Measurements from ENCODE around the gene ZBTB5.
A peak's percentile ranks its signal among the peaks of the same experiment; 100 is the strongest.
"Not testable (repeated sequence)": the region's sequence is repeated elsewhere in the genome, so short reads cannot be mapped to it uniquely, and the experiment has no call there.

ZBTB5 gene

GRCh38 chr9:37465249-37466036 lies at the start of gene ZBTB5:
Gene ZBTB5 (minus strand): TSS chr9:37465450. CDS start chr9:37442551, 22,899 bp downstream.
- TF ChIP-seq EZH2 (IDR thresholded peaks at IDR 0.05; ENCODE audit: borderline replicate concordance, low read depth, low read length, severe bottlenecking): no peak
- TF ChIP-seq, protein P1, sequence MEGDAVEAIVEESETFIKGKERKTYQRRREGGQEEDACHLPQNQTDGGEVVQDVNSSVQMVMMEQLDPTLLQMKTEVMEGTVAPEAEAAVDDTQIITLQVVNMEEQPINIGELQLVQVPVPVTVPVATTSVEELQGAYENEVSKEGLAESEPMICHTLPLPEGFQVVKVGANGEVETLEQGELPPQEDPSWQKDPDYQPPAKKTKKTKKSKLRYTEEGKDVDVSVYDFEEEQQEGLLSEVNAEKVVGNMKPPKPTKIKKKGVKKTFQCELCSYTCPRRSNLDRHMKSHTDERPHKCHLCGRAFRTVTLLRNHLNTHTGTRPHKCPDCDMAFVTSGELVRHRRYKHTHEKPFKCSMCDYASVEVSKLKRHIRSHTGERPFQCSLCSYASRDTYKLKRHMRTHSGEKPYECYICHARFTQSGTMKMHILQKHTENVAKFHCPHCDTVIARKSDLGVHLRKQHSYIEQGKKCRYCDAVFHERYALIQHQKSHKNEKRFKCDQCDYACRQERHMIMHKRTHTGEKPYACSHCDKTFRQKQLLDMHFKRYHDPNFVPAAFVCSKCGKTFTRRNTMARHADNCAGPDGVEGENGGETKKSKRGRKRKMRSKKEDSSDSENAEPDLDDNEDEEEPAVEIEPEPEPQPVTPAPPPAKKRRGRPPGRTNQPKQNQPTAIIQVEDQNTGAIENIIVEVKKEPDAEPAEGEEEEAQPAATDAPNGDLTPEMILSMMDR (IDR thresholded peaks at IDR 0.05; ENCODE audit: borderline replicate concordance, extremely low read depth, low read length, poor library complexity, severe bottlenecking): no peak
- Histone ChIP-seq H3K27me3 (ENCODE audit: insufficient read depth, low read length, poor library complexity) (no peaks in the 10 kb centered on the region), H3K79me2 (ENCODE audit: insufficient read depth, low read length) (peaks cover 46% of the 10 kb centered on the region), H4K20me1 (ENCODE audit: insufficient read depth, low read length) (peaks cover 7% of the 10 kb centered on the region; the same call in 1 of the 2 replicates), H2AFZ (ENCODE audit: low read depth, low read length) (peak within 1 kb of the TSS; percentile 98), H3K9ac (ENCODE audit: low read depth, low read length) (peak within 1 kb of the TSS; percentile 93), H3K4me3 (ENCODE audit: low read depth in 1 of 2, low read length in 2 of 2) (peak within 1 kb of the TSS; percentile 68 to 85), H3K4me2 (ENCODE audit: insufficient read depth, low read length) (peak within 1 kb of the TSS; percentile 99), H3K27ac (ENCODE audit: low read length) (peak within 1 kb of the TSS; percentile 93), H3K9me3 (ENCODE audit: insufficient read depth, low read length, severe bottlenecking) (no peaks in the 10 kb centered on the region), H3K36me3 (ENCODE audit: insufficient read depth, low read length) (no peaks in the 10 kb centered on the region; the same call in 1 of the 2 replicates), H3K4me1 (ENCODE audit: insufficient read depth, low read length) (peaks cover 39% of the 10 kb centered on the region)
- DNase-seq (peak; percentile 97), ATAC-seq (ENCODE audit: insufficient read depth, low read depth) (peak; percentile 83)

DNA sequence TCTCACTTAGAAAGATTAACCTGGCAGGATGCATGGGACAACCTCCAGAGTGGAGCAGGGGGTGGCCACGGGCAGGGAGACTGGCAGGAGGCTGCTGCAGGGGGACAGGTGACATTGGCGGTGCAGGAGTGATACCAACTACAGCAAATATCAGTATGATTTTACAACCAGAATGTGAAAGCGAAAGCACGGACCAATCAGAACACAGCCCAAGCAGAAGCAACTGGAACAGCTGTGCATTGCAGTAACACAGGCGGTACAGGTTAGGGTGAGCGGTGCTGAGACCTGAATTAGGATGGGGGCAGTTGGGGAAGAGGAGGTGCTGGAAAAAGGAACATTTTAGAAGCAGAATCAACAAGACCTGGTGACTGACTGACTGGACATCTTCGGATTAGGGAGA lies 49.7 kb upstream of the ZBTB5 start:
- H3K4me2 ChIP-seq (ENCODE audit: insufficient read depth, low read length): no peak overlapping the region
- no peaks in the 10 kb centered on the region for H3K9me3 ChIP-seq (ENCODE audit: insufficient read depth, low read length, severe bottlenecking)
- H4K20me1 ChIP-seq (ENCODE audit: insufficient read depth, low read length): no peaks in the 10 kb centered on the region
- no peaks in the 10 kb centered on the region for H3K4me1 ChIP-seq (ENCODE audit: insufficient read depth, low read length)
- DNase-seq (no peak), ATAC-seq (ENCODE audit: insufficient read depth, low read depth) (peak; percentile 58; the same call in 2 of the 3 replicates)
- no peak overlapping the region for H3K4me3 ChIP-seq (ENCODE audit: low read depth in 1 of 2, low read length in 2 of 2)
- no peaks in the 10 kb centered on the region for H3K79me2 ChIP-seq (ENCODE audit: insufficient read depth, low read length)
- no peaks in the 10 kb centered on the region for H3K27me3 ChIP-seq (ENCODE audit: insufficient read depth, low read length, poor library complexity)
- H3K9ac ChIP-seq (ENCODE audit: low read depth, low read length): no peak overlapping the region
- no peak overlapping the region for H3K27ac ChIP-seq (ENCODE audit: low read length)
- peaks cover 4% of the 10 kb centered on the region for H3K36me3 ChIP-seq (ENCODE audit: insufficient read depth, low read length)
- no peak for TF ChIP-seq EZH2 (IDR thresholded peaks at IDR 0.05; ENCODE audit: borderline replicate concordance, low read depth, low read length, severe bottlenecking)
- TF ChIP-seq, protein P1 (IDR thresholded peaks at IDR 0.05; ENCODE audit: borderline replicate concordance, extremely low read depth, low read length, poor library complexity, severe bottlenecking): no peak
- H2AFZ ChIP-seq (ENCODE audit: low read depth, low read length): no peak overlapping the region

DNA sequence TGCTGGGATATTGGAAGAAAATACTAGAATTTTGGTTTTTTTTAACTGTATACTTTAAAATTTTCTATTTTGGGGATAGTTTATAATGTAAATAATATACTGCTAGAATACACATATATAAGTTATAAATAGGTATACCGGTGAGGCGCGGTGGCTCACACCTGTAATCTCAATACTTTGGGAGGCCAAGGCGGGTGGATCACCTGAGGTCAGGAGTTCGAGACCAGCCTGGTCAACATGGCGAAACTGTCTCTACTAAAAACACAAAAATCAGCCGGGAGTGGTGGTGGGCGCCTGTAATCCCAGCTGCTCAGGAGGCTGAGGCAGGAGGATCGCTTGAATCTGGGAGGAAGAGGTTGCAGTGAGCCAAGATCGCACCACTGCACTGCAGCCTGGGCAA lies 49.2 kb upstream of the ZBTB5 start:
- H3K27me3 ChIP-seq (ENCODE audit: insufficient read depth, low read length, poor library complexity); H4K20me1 ChIP-seq (ENCODE audit: insufficient read depth, low read length); H3K9me3 ChIP-seq (ENCODE audit: insufficient read depth, low read length, severe bottlenecking); H3K4me3 ChIP-seq (ENCODE audit: low read depth in 1 of 2, low read length in 2 of 2); DNase-seq; H3K4me2 ChIP-seq (ENCODE audit: insufficient read depth, low read length); ATAC-seq (ENCODE audit: insufficient read depth, low read depth); H3K4me1 ChIP-seq (ENCODE audit: insufficient read depth, low read length); H3K27ac ChIP-seq (ENCODE audit: low read length); H2AFZ ChIP-seq (ENCODE audit: low read depth, low read length); H3K79me2 ChIP-seq (ENCODE audit: insufficient read depth, low read length); H3K36me3 ChIP-seq (ENCODE audit: insufficient read depth, low read length); H3K9ac ChIP-seq (ENCODE audit: low read depth, low read length): not testable (repeated sequence)

- TF ChIP-seq, protein P1 (IDR thresholded peaks at IDR 0.05; ENCODE audit: borderline replicate concordance, extremely low read depth, low read length, poor library complexity, severe bottlenecking): no peak
- no peak for TF ChIP-seq EZH2 (IDR thresholded peaks at IDR 0.05; ENCODE audit: borderline replicate concordance, low read depth, low read length, severe bottlenecking)
- no peaks in the 10 kb centered on the region for H4K20me1 ChIP-seq (ENCODE audit: insufficient read depth, low read length)
- H3K79me2 ChIP-seq (ENCODE audit: insufficient read depth, low read length): no peaks in the 10 kb centered on the region
- no peak for DNase-seq
- H3K4me1 ChIP-seq (ENCODE audit: insufficient read depth, low read length): no peaks in the 10 kb centered on the region
- H3K4me3 ChIP-seq (ENCODE audit: low read depth in 1 of 2, low read length in 2 of 2): no peak overlapping the region
- no peak overlapping the region for H3K27ac ChIP-seq (ENCODE audit: low read length)
- peaks cover 23% of the 10 kb centered on the region for H3K36me3 ChIP-seq (ENCODE audit: insufficient read depth, low read length)
- H3K9me3 ChIP-seq (ENCODE audit: insufficient read depth, low read length, severe bottlenecking): no peaks in the 10 kb centered on the region
- H3K4me2 ChIP-seq (ENCODE audit: insufficient read depth, low read length): no peak overlapping the region
- H3K9ac ChIP-seq (ENCODE audit: low read depth, low read length): no peak overlapping the region
- peak; percentile 20; the same call in 1 of the 3 replicates for ATAC-seq (ENCODE audit: insufficient read depth, low read depth)
- no peak overlapping the region for H2AFZ ChIP-seq (ENCODE audit: low read depth, low read length)
- no peaks in the 10 kb centered on the region for H3K27me3 ChIP-seq (ENCODE audit: insufficient read depth, low read length, poor library complexity)
Observed at GRCh38 chr9:37512437-37512836, 47.2 kb upstream of the ZBTB5 start.

Measured in DND-41 (cell line).